Upper lobe of left lung (tissue), 4 donors: ENCODE results near the gene TAF10.

Source experiments
- POLR2AphosphoS5 ChIP-seq, 2 donors: sonication (generic); formaldehyde crosslinking; IDR thresholded peaks; one replicate each; pipeline ENCODE4 v1.5.1; 2017; ENCODE audit warnings: antibody characterized with exemption in 2 of 2
- TF ChIP-seq, protein P1 (sequence below), 6 experiments: fragments of 450-650 bp in 4 of 6; fragments of 200-600 bp in 2 of 6; sonication (generic) in 2 of 6; IDR thresholded peaks; one replicate each; pipeline ENCODE4 v1.5.1; 2016 to 2019; ENCODE audit warnings: antibody characterized with exemption in 6 of 6

DNA sequence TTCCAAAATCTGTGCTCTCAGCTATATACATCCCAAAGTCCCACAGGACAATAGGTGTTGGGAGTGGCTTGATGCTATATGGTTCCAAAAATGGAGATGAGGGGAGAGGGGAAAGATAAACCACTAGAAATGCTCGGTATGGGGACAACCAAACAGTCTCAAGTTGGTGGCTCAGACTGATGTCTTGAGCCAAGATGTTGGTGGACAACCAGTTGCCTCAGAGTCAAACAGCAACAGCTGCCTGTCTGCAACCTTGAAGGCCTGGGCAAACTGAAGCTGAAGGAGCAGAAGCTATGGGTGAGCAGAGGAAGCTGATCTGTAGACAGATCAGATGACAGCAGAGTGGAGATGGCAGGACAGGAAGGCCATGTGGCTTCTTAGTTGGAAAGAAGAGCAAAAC lies 12.6 kb downstream of the TAF10 start:
- TF ChIP-seq, protein P1, sequence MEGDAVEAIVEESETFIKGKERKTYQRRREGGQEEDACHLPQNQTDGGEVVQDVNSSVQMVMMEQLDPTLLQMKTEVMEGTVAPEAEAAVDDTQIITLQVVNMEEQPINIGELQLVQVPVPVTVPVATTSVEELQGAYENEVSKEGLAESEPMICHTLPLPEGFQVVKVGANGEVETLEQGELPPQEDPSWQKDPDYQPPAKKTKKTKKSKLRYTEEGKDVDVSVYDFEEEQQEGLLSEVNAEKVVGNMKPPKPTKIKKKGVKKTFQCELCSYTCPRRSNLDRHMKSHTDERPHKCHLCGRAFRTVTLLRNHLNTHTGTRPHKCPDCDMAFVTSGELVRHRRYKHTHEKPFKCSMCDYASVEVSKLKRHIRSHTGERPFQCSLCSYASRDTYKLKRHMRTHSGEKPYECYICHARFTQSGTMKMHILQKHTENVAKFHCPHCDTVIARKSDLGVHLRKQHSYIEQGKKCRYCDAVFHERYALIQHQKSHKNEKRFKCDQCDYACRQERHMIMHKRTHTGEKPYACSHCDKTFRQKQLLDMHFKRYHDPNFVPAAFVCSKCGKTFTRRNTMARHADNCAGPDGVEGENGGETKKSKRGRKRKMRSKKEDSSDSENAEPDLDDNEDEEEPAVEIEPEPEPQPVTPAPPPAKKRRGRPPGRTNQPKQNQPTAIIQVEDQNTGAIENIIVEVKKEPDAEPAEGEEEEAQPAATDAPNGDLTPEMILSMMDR (IDR thresholded peaks at IDR 0.05): no peak
- TF ChIP-seq POLR2AphosphoS5 (IDR thresholded peaks at IDR 0.05): no peak
